ENCODE results near the gene P2RX7.

Gene P2RX7

DNA sequence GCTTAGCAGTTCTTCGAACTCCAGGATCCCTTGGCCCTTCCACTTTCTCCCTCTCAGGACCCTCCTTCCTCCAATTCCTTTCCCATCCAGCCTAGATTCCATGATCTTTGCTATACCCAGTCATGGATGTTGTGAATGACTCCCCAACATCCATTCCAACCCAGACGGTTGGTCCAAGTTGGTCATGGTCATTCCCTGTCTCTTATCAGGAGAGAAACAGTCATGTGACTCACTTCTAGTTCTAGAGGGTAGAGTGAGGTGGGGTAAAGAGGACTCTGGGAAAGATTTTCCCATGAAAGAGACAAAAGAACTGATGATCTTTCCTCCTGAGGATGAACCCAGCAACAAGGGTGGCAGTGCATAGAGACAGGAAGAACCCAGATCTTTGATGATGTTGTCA is 9.2 kb upstream of the P2RX7 start:
- Histone ChIP-seq H3K4me3 (ENCODE audit: low read depth, low read length, poor library complexity, severe bottlenecking) (no peak overlapping the region), H3K9ac (ENCODE audit: low read length) (no peak overlapping the region), H4K20me1 (ENCODE audit: insufficient read depth, low read length) (no peaks in the 10 kb centered on the region), H3K9me2 (ENCODE audit: low read depth, low read length) (no peaks in the 10 kb centered on the region), H3K4me1 (ENCODE audit: insufficient read depth, low read length, severe bottlenecking) (no peaks in the 10 kb centered on the region), H3K9me3 (ENCODE audit: low read length) (no peaks in the 10 kb centered on the region), H3K27ac (ENCODE audit: low read depth, low read length, poor library complexity, severe bottlenecking) (no peak overlapping the region), H2AFZ (ENCODE audit: low read length) (no peak overlapping the region), H3F3A (ENCODE audit: insufficient read depth, low read length) (no peaks in the 10 kb centered on the region), H3K36me3 (ENCODE audit: insufficient read depth, low read length) (no peaks in the 10 kb centered on the region), H3K79me2 (ENCODE audit: insufficient read depth, low read length) (no peaks in the 10 kb centered on the region), H3K4me2 (ENCODE audit: low read length) (no peak overlapping the region), H3K27me3 (ENCODE audit: insufficient read depth, low read length) (0 out of 2 replicates have a peak, but pooled peaks cover 6% of the 10 kb centered on the region)
- TF ChIP-seq, protein P1, sequence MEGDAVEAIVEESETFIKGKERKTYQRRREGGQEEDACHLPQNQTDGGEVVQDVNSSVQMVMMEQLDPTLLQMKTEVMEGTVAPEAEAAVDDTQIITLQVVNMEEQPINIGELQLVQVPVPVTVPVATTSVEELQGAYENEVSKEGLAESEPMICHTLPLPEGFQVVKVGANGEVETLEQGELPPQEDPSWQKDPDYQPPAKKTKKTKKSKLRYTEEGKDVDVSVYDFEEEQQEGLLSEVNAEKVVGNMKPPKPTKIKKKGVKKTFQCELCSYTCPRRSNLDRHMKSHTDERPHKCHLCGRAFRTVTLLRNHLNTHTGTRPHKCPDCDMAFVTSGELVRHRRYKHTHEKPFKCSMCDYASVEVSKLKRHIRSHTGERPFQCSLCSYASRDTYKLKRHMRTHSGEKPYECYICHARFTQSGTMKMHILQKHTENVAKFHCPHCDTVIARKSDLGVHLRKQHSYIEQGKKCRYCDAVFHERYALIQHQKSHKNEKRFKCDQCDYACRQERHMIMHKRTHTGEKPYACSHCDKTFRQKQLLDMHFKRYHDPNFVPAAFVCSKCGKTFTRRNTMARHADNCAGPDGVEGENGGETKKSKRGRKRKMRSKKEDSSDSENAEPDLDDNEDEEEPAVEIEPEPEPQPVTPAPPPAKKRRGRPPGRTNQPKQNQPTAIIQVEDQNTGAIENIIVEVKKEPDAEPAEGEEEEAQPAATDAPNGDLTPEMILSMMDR (IDR thresholded peaks at IDR 0.05; ENCODE audit: low read length) = no peak
- no peak for TF ChIP-seq EZH2 (IDR thresholded peaks at IDR 0.05; ENCODE audit: borderline replicate concordance, low read length)

DNA sequence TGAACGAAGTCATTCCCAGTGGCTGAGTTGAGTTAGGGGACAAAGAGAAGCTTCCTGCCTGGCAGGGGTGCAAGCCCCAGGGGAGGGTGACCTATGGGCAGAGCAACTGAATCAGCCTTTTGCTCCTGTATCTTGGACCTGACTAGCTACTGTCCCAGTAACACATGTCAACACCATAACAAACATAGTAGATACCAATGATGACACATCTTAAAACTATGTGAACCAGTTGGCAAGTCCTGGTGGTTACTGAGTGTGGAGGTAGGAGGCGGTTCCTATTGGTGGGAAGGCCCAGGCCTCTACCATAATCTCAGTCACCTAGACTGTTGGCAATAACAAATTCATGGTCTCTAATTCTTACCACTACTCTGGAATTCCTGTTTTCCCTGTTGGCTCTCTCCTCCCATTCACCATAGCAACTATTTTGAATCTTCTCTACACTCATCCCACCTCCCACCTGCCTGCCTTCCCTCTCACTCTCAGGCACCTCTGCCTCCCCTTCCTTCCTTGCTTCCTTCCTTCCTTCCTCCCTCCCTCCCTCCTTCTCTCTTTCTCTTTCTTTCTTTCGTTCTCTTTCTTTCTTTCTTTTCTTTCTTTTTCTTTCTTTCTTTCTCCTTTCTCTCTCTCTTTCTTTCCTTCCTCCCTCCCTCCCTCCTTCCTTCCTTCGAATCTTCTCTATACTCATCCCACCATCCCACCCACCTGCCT is 8.1 kb upstream of the P2RX7 start:
- H3K36me3 ChIP-seq (ENCODE audit: insufficient read depth, low read length) = no peaks in the 10 kb centered on the region
- no peak for TF ChIP-seq EZH2 (IDR thresholded peaks at IDR 0.05; ENCODE audit: borderline replicate concordance, low read length)
- TF ChIP-seq, protein P1 (IDR thresholded peaks at IDR 0.05; ENCODE audit: low read length) = no peak
- no peaks in the 10 kb centered on the region for H4K20me1 ChIP-seq (ENCODE audit: insufficient read depth, low read length)
- H3K79me2 ChIP-seq (ENCODE audit: insufficient read depth, low read length) = no peaks in the 10 kb centered on the region
- peaks cover 10% of the 10 kb centered on the region for H3K4me1 ChIP-seq (ENCODE audit: insufficient read depth, low read length, severe bottlenecking)
- H3K27me3 ChIP-seq (ENCODE audit: insufficient read depth, low read length) = 0 out of 2 replicates have a peak, but pooled peaks cover 6% of the 10 kb centered on the region
- no peak overlapping the region for H3K9ac ChIP-seq (ENCODE audit: low read length)
- no peaks in the 10 kb centered on the region for H3K9me3 ChIP-seq (ENCODE audit: low read length)
- H3K9me2 ChIP-seq (ENCODE audit: low read depth, low read length) = no peaks in the 10 kb centered on the region
- no peak overlapping the region for H3K4me3 ChIP-seq (ENCODE audit: low read depth, low read length, poor library complexity, severe bottlenecking)
- H3K4me2 ChIP-seq (ENCODE audit: low read length) = no peak overlapping the region
- no peak overlapping the region for H2AFZ ChIP-seq (ENCODE audit: low read length)
- H3F3A ChIP-seq (ENCODE audit: insufficient read depth, low read length) = no peaks in the 10 kb centered on the region
- H3K27ac ChIP-seq (ENCODE audit: low read depth, low read length, poor library complexity, severe bottlenecking) = no peak overlapping the region

DNA sequence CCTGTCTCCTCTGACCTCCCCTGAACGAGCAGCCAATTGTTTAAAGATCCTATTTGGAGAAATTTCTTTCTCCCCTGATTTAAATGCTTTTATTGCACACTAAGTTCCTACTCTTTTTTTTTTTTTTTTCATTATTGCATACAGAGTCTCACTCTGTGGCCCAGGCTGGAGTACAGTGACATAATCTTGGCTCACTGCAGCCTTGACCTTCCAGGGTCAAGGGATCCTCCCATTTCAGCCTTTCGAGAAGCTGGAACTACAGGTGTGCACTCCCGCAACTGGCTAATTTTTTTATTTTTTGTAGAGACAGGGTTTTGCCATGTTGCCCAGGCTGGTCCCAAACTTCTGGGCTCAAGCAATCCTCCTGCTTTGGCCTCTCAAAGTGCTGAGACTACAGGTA is 5.2 kb upstream of the P2RX7 start:
- no peak for TF ChIP-seq EZH2 (IDR thresholded peaks at IDR 0.05; ENCODE audit: borderline replicate concordance, low read length)
- TF ChIP-seq, protein P1 (IDR thresholded peaks at IDR 0.05; ENCODE audit: low read length) = no peak
- H3K4me2 ChIP-seq (ENCODE audit: low read length) = no peak overlapping the region

More for the DNA sequence above, 5.2 kb upstream of the P2RX7 start:
- no peaks in the 10 kb centered on the region for H3K36me3 ChIP-seq (ENCODE audit: insufficient read depth, low read length)
- no peak overlapping the region for H3K27ac ChIP-seq (ENCODE audit: low read depth, low read length, poor library complexity, severe bottlenecking)
- peaks cover 15% of the 10 kb centered on the region for H3K4me1 ChIP-seq (ENCODE audit: insufficient read depth, low read length, severe bottlenecking)
- H3K9me3 ChIP-seq (ENCODE audit: low read length) = no peaks in the 10 kb centered on the region
- no peak overlapping the region for H2AFZ ChIP-seq (ENCODE audit: low read length)
- no peaks in the 10 kb centered on the region for H3K79me2 ChIP-seq (ENCODE audit: insufficient read depth, low read length)
- no peak overlapping the region for H3K4me3 ChIP-seq (ENCODE audit: low read depth, low read length, poor library complexity, severe bottlenecking)
- no peak overlapping the region for H3K9ac ChIP-seq (ENCODE audit: low read length)
- no peaks in the 10 kb centered on the region for H3K9me2 ChIP-seq (ENCODE audit: low read depth, low read length)
- H3K27me3 ChIP-seq (ENCODE audit: insufficient read depth, low read length) = 0 out of 2 replicates have a peak, but pooled peaks cover 6% of the 10 kb centered on the region
- H4K20me1 ChIP-seq (ENCODE audit: insufficient read depth, low read length) = no peaks in the 10 kb centered on the region
- no peaks in the 10 kb centered on the region for H3F3A ChIP-seq (ENCODE audit: insufficient read depth, low read length)

Measured in OCI-LY1 (cell line).